T-cell (primary cell): ENCODE data around the gene RNF32. TPM values are rescaled to one million over a fixed set of nuclear protein-coding genes. Genes with fewer than 3 reads are reported as not detected.
"Not testable (repeated sequence)": the region's sequence is repeated elsewhere in the genome, so short reads cannot be mapped to it uniquely, and the experiment has no call there.

Experiments used
- ATAC-seq, 4 experiments: fragments of 200-7000 bp in 3 of 4; fragments of 150-1000 bp in 1 of 4; cut with Tn5 transposase; replicated peaks in 1 of 4; 1 replicate in 3 of 4; 2 replicates in 1 of 4; pipeline ENCODE4 v1.10.0; 2021; ENCODE audit warnings: moderate library complexity in 3 of 4, mild to moderate bottlenecking in 2 of 4, moderate number of reproducible peaks in 1 of 4
- CTCF ChIA-PET, 2 donors: fragments of 300-600 bp; sonication (Branson Sonifier 250); formaldehyde crosslinking; loops; one replicate each; lab custom pipeline; 2022; ENCODE audit warnings: antibody characterized with exemption in 2 of 2; lab: Charles Lee
- POLR2A ChIA-PET, 2 donors: fragments of 300-600 bp; sonication (Branson Sonifier 250); formaldehyde crosslinking; loops; one replicate each; lab custom pipeline; 2022; ENCODE audit warnings: antibody characterized with exemption in 2 of 2; lab: Charles Lee
- DNase-seq, 35 experiments: peaks; one replicate each; pipeline versions ENCODE4 v3.0.0 to v3.0.0-alpha.2; 2013 to 2023
- H3K27ac ChIP-seq: one replicate; pipeline ENCODE4 v1.5.1; 2013; ENCODE audit warnings: low read length
- H3K27me3 ChIP-seq, 2 experiments: replicated peaks in 1 of 2; 1 replicate in 1 of 2; 2 replicates in 1 of 2; pipeline versions ENCODE4 v1.6.1 to v1.7.0; 2013; ENCODE audit warnings: low read length in 1 of 2, mixed read lengths in 1 of 2; ENCODE audit not compliant: control insufficient read depth in 2 of 2, insufficient read depth in 2 of 2; ENCODE audit errors: extremely low read depth in 1 of 2
- H3K36me3 ChIP-seq, 2 donors: 1 replicate in 1 of 2; 2 replicates in 1 of 2; pipeline versions ENCODE4 v1.6.1 to v1.7.0; 2013; ENCODE audit warnings: low read length in 1 of 2; ENCODE audit not compliant: control insufficient read depth in 2 of 2, insufficient read depth in 1 of 2; ENCODE audit errors: extremely low read depth in 1 of 2
- H3K4me1 ChIP-seq, 2 experiments: 1 replicate in 1 of 2; 2 replicates in 1 of 2; pipeline versions ENCODE4 v1.6.1 to v1.7.0; 2013; ENCODE audit warnings: low read length in 2 of 2, mixed read lengths in 1 of 2; ENCODE audit not compliant: insufficient read depth in 2 of 2, control insufficient read depth in 1 of 2; ENCODE audit errors: extremely low read depth in 1 of 2
- H3K4me3 ChIP-seq, 2 donors: 1 replicate in 1 of 2; 2 replicates in 1 of 2; pipeline versions ENCODE4 v1.5.1 to v1.7.0; 2013; ENCODE audit warnings: mild to moderate bottlenecking in 2 of 2, low read length in 1 of 2, moderate library complexity in 1 of 2; ENCODE audit not compliant: control insufficient read depth in 1 of 2; ENCODE audit errors: extremely low read depth in 1 of 2
- H3K9me3 ChIP-seq: 2 replicates; pipeline ENCODE4 v1.7.0; 2013
- H3K27ac Mint-ChIP-seq, 2 donors: one replicate each; pipeline ENCODE4 v1.8.0; 2020 to 2021; ENCODE audit warnings: mild to moderate bottlenecking in 2 of 2, mixed read lengths in 2 of 2
- H3K27me3 Mint-ChIP-seq, 2 donors: one replicate each; pipeline ENCODE4 v1.8.0; 2021 to 2022; ENCODE audit warnings: mixed read lengths in 2 of 2
- H3K36me3 Mint-ChIP-seq: one replicate; pipeline ENCODE4 v1.8.0; 2021; ENCODE audit warnings: mixed read lengths
- H3K4me1 Mint-ChIP-seq, 3 donors: one replicate each; pipeline ENCODE4 v1.8.0; 2020 to 2022; ENCODE audit warnings: mixed read lengths in 3 of 3, mild to moderate bottlenecking in 1 of 3
- H3K4me3 Mint-ChIP-seq, 3 donors: one replicate each; pipeline ENCODE4 v1.8.0; 2020 to 2022; ENCODE audit warnings: mild to moderate bottlenecking in 3 of 3, mixed read lengths in 3 of 3, moderate library complexity in 3 of 3
- H3K9me3 Mint-ChIP-seq, 3 donors: one replicate each; pipeline ENCODE4 v1.8.0; 2020 to 2022; ENCODE audit warnings: mixed read lengths in 3 of 3
- WGBS: methylation state at CpG from one replicate; pipeline ENCODE4 v1.1.5; 2013; ENCODE audit warnings: missing lambda C conversion rate; ENCODE audit not compliant: insufficient coverage; 5-methylcytosine and 5-hydroxymethylcytosine counted together
- total RNA-seq, 35 experiments: library from RNA in 6 of 35; stranded (reverse) in 6 of 35; fragments of 120-200 nt in 1 of 35; gene quantifications; one replicate each; pipeline versions ENCODE4 v1.2.1 to v1.2.4 and lab custom pipeline; 2013 to 2026

Gene RNF32
- total RNA-seq, 5 donors from 2014 or later (not counting 1 experiment from before 2014, with no cell fraction given), result 0.41 to 1.4 (median 1.1) TPM; not detected in 1

- Histone ChIP-seq H3K4me3 (no peak overlapping the region), H3K27me3 (no peaks in the 10 kb centered on the region), H3K4me1 (no peaks in the 10 kb centered on the region), H3K9me3 (no peaks in the 10 kb centered on the region), H3K27ac (no peak overlapping the region), H3K36me3 (peaks cover 4 to 21% of the 10 kb centered on the region in 2 donors)
- H3K9me3 Mint-ChIP-seq, result no peaks in the 10 kb centered on the region
- DNase-seq (no peak), ATAC-seq (no peak)
- ChIA-PET CTCF (no interaction called here), POLR2A (no interaction called here)
- no peaks in the 10 kb centered on the region for H3K27me3 Mint-ChIP-seq
- peaks cover 37% of the 10 kb centered on the region for H3K36me3 Mint-ChIP-seq
- no peak overlapping the region for H3K4me3 Mint-ChIP-seq
- WGBS, result 100% methylated on average over 4 of the region's 4 CpGs
- no peak overlapping the region for H3K27ac Mint-ChIP-seq
- no peaks in the 10 kb centered on the region for H3K4me1 Mint-ChIP-seq
Observed at GRCh38 chr7:156684661-156685060, 44.1 kb downstream of the RNF32 start.

- CTCF ChIA-PET, result no interaction called here
- Mint-ChIP-seq H3K9me3 (peaks cover 7 to 12% (median 11%) of the 10 kb centered on the region in 3 donors), H3K36me3 (peaks cover 41% of the 10 kb centered on the region), H3K4me3 (no peak overlapping the region), H3K27ac (no peak overlapping the region), H3K4me1 (peaks cover 0 to 16% (median 0%) of the 10 kb centered on the region in 3 donors), H3K27me3 (no peaks in the 10 kb centered on the region)
- POLR2A ChIA-PET, result no interaction called here
- no peaks in the 10 kb centered on the region for H3K9me3 ChIP-seq
- no peak for ATAC-seq
- no peak for DNase-seq
- 96% methylated on average over 4 of the region's 5 CpGs for WGBS
- no peaks in the 10 kb centered on the region for H3K36me3 ChIP-seq
- H3K27ac ChIP-seq, result no peak overlapping the region
- H3K4me1 ChIP-seq, result no peaks in the 10 kb centered on the region
- H3K4me3 ChIP-seq, result no peak overlapping the region
- H3K27me3 ChIP-seq, result no peaks in the 10 kb centered on the region
Observed at GRCh38 chr7:156691764-156692163, 51.2 kb downstream of the RNF32 start.

DNA sequence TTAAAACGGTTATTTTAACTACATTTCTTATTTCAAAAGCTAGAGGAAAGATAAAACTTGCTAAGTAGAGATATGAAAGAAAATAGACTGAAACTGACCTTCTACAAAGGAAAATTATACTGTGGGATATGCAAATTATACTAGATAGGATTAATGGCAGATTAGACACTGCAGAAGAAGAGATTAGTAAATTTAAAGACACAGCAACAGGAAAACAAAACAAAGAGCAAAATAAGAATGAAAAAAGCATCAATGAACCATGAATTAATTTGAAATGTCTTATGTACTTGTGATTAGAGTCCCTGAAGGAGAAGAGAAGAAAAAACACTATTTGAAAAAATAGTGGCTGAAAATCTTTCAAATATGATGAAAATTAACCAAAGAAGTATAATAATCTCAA is 52.3 kb downstream of the RNF32 start:
- H3K36me3 Mint-ChIP-seq, result peaks cover 46% of the 10 kb centered on the region
- ChIA-PET CTCF (no interaction called here), POLR2A (no interaction called here)
- no peak overlapping the region for H3K4me3 Mint-ChIP-seq
- no peaks in the 10 kb centered on the region for H3K27me3 Mint-ChIP-seq
- H3K4me1 Mint-ChIP-seq, result peaks cover 0 to 16% (median 0%) of the 10 kb centered on the region in 3 donors
- H3K27ac Mint-ChIP-seq, result no peak overlapping the region
- no CpG with 5 or more reads among the region's 1 CpG for WGBS
- Histone ChIP-seq H3K4me1 (no peaks in the 10 kb centered on the region), H3K4me3 (no peak overlapping the region), H3K27me3 (no peaks in the 10 kb centered on the region), H3K9me3 (no peaks in the 10 kb centered on the region), H3K36me3 (no peaks in the 10 kb centered on the region), H3K27ac (no peak overlapping the region)
- ATAC-seq (no peak), DNase-seq (no peak)
- H3K9me3 Mint-ChIP-seq, result peaks cover 7 to 21% (median 18%) of the 10 kb centered on the region in 3 donors

GRCh38 chr7:156693627-156694026 is 53.1 kb downstream of the RNF32 start:
- WGBS, result no CpG with 5 or more reads among the region's 3 CpGs
- no peak for ATAC-seq

DNA sequence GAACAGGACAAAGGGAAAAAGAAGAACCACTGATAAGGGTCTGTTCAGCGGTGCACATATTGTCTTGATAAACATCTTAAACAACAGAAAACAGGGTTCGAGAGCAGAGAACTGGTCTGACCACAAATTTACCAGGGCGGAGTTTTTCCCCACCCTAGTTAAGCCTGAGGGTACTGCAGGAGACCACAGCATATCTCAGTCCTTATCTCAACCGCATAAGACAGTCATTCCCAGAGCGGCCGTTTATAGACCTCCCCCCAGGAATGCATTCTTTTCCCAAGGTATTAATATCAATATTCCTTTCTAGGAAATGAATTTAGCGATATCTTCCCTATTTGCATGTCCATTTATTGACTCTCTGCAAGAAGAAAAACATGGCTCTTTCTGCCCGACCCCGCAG is 56.7 kb downstream of the RNF32 start:
- H3K4me1 Mint-ChIP-seq, result peaks cover 0 to 15% (median 0%) of the 10 kb centered on the region in 3 donors
- peaks cover 70% of the 10 kb centered on the region for H3K36me3 Mint-ChIP-seq
- H3K9me3 ChIP-seq, POLR2A ChIA-PET, H3K4me3 ChIP-seq, H3K4me3 Mint-ChIP-seq, H3K27ac ChIP-seq, H3K27me3 Mint-ChIP-seq, H3K27me3 ChIP-seq, H3K27ac Mint-ChIP-seq, H3K36me3 ChIP-seq, DNase-seq, CTCF ChIA-PET, ATAC-seq, H3K4me1 ChIP-seq: not testable (repeated sequence)
- peaks cover 17 to 39% (median 27%) of the 10 kb centered on the region in 3 donors for H3K9me3 Mint-ChIP-seq
- WGBS, result 95% methylated on average over 7 of the region's 9 CpGs

More at GRCh38 chr7:156693627-156694026, 53.1 kb downstream of the RNF32 start:
- peaks cover 0 to 16% (median 0%) of the 10 kb centered on the region in 3 donors for H3K4me1 Mint-ChIP-seq
- Histone ChIP-seq H3K4me1 (no peaks in the 10 kb centered on the region), H3K4me3 (no peak overlapping the region), H3K27me3 (no peaks in the 10 kb centered on the region), H3K27ac (no peak overlapping the region), H3K36me3 (no peaks in the 10 kb centered on the region), H3K9me3 (no peaks in the 10 kb centered on the region)
- H3K27ac Mint-ChIP-seq, result no peak overlapping the region
- DNase-seq, result no peak
- no peaks in the 10 kb centered on the region for H3K27me3 Mint-ChIP-seq
- H3K9me3 Mint-ChIP-seq, result peaks cover 7 to 24% (median 23%) of the 10 kb centered on the region in 3 donors
- peaks cover 51% of the 10 kb centered on the region for H3K36me3 Mint-ChIP-seq
- H3K4me3 Mint-ChIP-seq, result no peak overlapping the region
- POLR2A ChIA-PET, result no interaction called here
- CTCF ChIA-PET, result no interaction called here

GRCh38 chr7:156698512-156698911 is 57.9 kb downstream of the RNF32 start:
- ATAC-seq, H3K4me3 ChIP-seq, H3K4me3 Mint-ChIP-seq, H3K4me1 Mint-ChIP-seq, H3K27ac ChIP-seq, POLR2A ChIA-PET, CTCF ChIA-PET, H3K9me3 ChIP-seq, H3K27ac Mint-ChIP-seq, H3K27me3 ChIP-seq, DNase-seq, H3K27me3 Mint-ChIP-seq, H3K36me3 ChIP-seq, H3K4me1 ChIP-seq: not testable (repeated sequence)
- WGBS, result 96% methylated on average over 3 of the region's 4 CpGs
- Mint-ChIP-seq H3K9me3 (peaks cover 10 to 44% (median 31%) of the 10 kb centered on the region in 3 donors), H3K36me3 (peaks cover 72% of the 10 kb centered on the region)

DNA sequence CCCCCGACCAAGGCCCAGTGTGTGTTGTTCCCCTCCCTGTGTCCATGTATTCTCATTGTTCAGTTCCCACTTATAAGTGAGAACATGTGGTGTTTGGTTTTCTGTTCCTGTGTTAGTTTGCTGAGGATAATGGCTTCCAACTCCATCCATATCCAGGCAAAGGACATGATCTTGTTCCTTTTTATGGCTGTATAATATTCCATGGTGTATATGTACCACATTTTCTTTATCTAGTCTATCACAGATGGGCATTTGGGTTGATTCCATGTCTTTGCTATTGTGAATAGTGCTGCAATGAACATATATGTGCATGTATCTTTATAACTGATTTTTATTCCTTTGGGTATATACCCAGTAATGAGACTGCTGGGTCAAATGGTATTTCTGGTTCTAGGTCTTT is 61.2 kb downstream of the RNF32 start:
- CTCF ChIA-PET, H3K36me3 ChIP-seq, H3K27ac Mint-ChIP-seq, POLR2A ChIA-PET, DNase-seq, H3K27me3 Mint-ChIP-seq, H3K27me3 ChIP-seq, H3K9me3 ChIP-seq, H3K4me3 ChIP-seq, H3K4me1 ChIP-seq, H3K4me3 Mint-ChIP-seq, H3K27ac ChIP-seq, ATAC-seq: not testable (repeated sequence)
- WGBS, result no CpG with 5 or more reads among the region's 1 CpG
- Mint-ChIP-seq H3K36me3 (peaks cover 81% of the 10 kb centered on the region), H3K9me3 (peaks cover 15 to 31% (median 24%) of the 10 kb centered on the region in 3 donors), H3K4me1 (peaks cover 0 to 11% (median 7%) of the 10 kb centered on the region in 3 donors)
